ENCODE results near the gene RAMAC. TPM values are rescaled to one million over a fixed set of nuclear protein-coding genes. Genes with fewer than 3 reads are reported as not detected.
A peak's percentile ranks its signal among the peaks of the same experiment; 100 is the strongest.
"Not testable (repeated sequence)": the region's sequence is repeated elsewhere in the genome, so short reads cannot be mapped to it uniquely, and the experiment has no call there.

RAMAC gene
- 23.9 and 26.4 TPM in 2 replicates for total RNA-seq

- H3K27ac Mint-ChIP-seq, result peak within 1 kb of the TSS; percentile 95
- no peaks in the 10 kb centered on the region for H3K27me3 Mint-ChIP-seq
- peaks cover 27% of the 10 kb centered on the region for H3K36me3 Mint-ChIP-seq (ENCODE audit: low read depth)
- intact Hi-C loops (cut with micrococcal nuclease), result loop anchor here (1.0 to 5.0 kb wide), 6 partner anchors 15 to 444 kb away; partner anchors contain the start of genes HOMER2 and RPS17
- peak within 1 kb of the TSS; percentile 97 for H3K4me3 Mint-ChIP-seq
- peak; percentile 97 for DNase-seq
- H3K9me3 Mint-ChIP-seq, result no peaks in the 10 kb centered on the region
- H3K4me1 Mint-ChIP-seq, result peaks cover 27% of the 10 kb centered on the region
Measured at GRCh38 chr15:82985688-82986441, at the start of gene RAMAC. RAMAC (plus strand) TSS chr15:82986210; CDS start chr15:82989019, 2,809 bp downstream.

DNA sequence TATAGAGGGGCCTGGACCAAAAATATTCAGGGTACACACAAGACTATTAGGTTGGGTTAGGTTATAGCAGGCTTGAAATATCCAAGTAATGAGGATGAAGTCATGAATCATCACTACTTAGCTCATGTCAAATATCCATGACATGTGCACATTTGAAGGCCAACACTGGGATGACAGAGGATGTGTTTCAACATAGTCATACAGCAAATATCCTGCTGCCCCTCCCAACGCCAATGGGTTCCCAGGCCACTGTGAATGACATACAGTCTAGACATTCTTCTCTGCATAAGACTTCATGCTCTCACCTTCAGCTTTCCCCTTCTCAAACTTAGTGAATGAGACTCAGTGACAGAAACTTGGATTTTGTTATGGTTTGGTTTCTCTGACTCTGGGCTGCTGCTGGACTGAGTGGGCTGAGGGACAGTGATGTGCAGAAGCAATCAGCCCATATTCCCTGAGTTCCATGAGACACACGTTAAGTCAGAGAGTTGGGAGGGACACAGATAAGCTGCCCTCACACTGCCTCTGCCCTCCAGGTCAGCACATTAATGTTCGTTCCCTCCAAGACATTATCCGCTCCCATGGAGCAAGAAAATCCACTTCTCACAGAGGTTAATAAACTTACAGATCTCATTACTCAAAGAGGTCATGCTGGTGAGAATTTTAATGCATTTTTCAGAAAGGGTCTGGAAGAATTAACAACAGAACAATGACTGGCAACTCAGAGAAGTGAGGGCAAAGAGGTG, 48.9 kb upstream of the RAMAC start:
- intact Hi-C loops (cut with micrococcal nuclease), result no loop called here
- Mint-ChIP-seq H3K36me3 (ENCODE audit: low read depth) (no peaks in the 10 kb centered on the region), H3K27me3 (peaks cover 14% of the 10 kb centered on the region)

GRCh38 chr15:82937712-82938058, 48.3 kb upstream of the RAMAC start:
- H3K27me3 Mint-ChIP-seq, result peaks cover 14% of the 10 kb centered on the region
- H3K4me3 Mint-ChIP-seq, result no peak overlapping the region
- no peaks in the 10 kb centered on the region for H3K36me3 Mint-ChIP-seq (ENCODE audit: low read depth)
- intact Hi-C loops (cut with micrococcal nuclease), result no loop called here
- H3K27ac Mint-ChIP-seq, result no peak overlapping the region
- DNase-seq, result no peak
- peaks cover 19% of the 10 kb centered on the region for H3K4me1 Mint-ChIP-seq
- no peaks in the 10 kb centered on the region for H3K9me3 Mint-ChIP-seq

More for the DNA sequence above, 48.9 kb upstream of the RAMAC start:
- Mint-ChIP-seq H3K9me3 (no peaks in the 10 kb centered on the region), H3K4me1 (peaks cover 19% of the 10 kb centered on the region), H3K27ac (no peak overlapping the region), H3K4me3 (no peak overlapping the region)
- no peak for DNase-seq

GRCh38 chr15:82939678-82940077, 46.3 kb upstream of the RAMAC start:
- H3K4me1 Mint-ChIP-seq; intact Hi-C loops (cut with micrococcal nuclease); H3K4me3 Mint-ChIP-seq; H3K9me3 Mint-ChIP-seq; DNase-seq; H3K36me3 Mint-ChIP-seq (ENCODE audit: low read depth); H3K27ac Mint-ChIP-seq: not testable (repeated sequence)
- H3K27me3 Mint-ChIP-seq, result peaks cover 14% of the 10 kb centered on the region

GRCh38 chr15:82942691-82943090, 43.3 kb upstream of the RAMAC start:
- DNase-seq, result no peak
- H3K27me3 Mint-ChIP-seq, result peaks cover 26% of the 10 kb centered on the region
- H3K27ac Mint-ChIP-seq, result no peak overlapping the region
- no peak overlapping the region for H3K4me3 Mint-ChIP-seq
- H3K9me3 Mint-ChIP-seq, result no peaks in the 10 kb centered on the region
- no peaks in the 10 kb centered on the region for H3K36me3 Mint-ChIP-seq (ENCODE audit: low read depth)
- peaks cover 5% of the 10 kb centered on the region for H3K4me1 Mint-ChIP-seq
- intact Hi-C loops (cut with micrococcal nuclease), result no loop called here

DNA sequence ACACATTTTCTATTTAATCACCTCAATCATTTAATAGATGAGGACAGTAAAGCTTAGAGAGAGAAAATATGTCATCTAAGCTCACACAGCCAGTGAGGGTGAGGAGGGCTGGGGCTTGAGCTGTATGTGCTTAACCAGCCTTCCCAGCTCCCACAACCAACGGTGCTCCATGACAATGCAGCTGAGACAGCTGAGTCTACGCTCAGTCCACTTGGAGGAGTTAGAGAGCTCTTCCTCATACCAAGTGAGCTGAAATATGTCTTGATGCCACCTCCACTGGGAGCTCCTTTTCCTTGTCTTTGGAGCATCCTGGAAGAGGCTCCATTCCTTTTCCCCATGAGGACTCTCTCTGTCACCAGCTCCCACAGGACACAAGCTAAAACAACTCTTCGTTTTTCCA, 42.8 kb upstream of the RAMAC start:
- Mint-ChIP-seq H3K9me3 (no peaks in the 10 kb centered on the region), H3K36me3 (ENCODE audit: low read depth) (no peaks in the 10 kb centered on the region), H3K27me3 (peaks cover 26% of the 10 kb centered on the region), H3K4me3 (no peak overlapping the region), H3K27ac (no peak overlapping the region), H3K4me1 (peaks cover 5% of the 10 kb centered on the region)
- DNase-seq, result no peak
- intact Hi-C loops (cut with micrococcal nuclease), result no loop called here

DNA sequence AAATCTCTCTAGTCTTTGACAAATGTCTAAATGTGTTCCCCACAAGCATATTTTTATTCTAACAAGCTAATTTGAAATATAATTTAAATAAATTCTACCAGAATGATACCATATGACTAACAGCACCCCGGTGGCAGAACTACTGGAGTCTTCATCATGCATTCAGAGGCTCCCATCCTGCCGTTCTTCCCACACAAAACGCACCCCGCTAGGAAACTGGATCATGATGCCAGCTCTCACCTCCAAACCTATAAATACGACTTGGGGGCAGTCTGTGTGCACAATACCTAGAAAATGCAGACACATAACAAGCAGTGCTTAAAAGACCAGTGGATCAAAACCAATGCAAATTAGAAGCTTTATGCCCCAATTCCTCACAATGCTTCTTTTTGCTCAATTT, 42.0 kb upstream of the RAMAC start:
- Mint-ChIP-seq H3K36me3 (ENCODE audit: low read depth) (no peaks in the 10 kb centered on the region), H3K27ac (no peak overlapping the region), H3K9me3 (no peaks in the 10 kb centered on the region), H3K27me3 (peaks cover 21% of the 10 kb centered on the region), H3K4me3 (no peak overlapping the region), H3K4me1 (peaks cover 5% of the 10 kb centered on the region)
- DNase-seq, result no peak
- intact Hi-C loops (cut with micrococcal nuclease), result no loop called here

- Mint-ChIP-seq H3K9me3 (no peaks in the 10 kb centered on the region), H3K4me1 (peaks cover 5% of the 10 kb centered on the region), H3K27me3 (peaks cover 20% of the 10 kb centered on the region), H3K4me3 (no peak overlapping the region), H3K36me3 (ENCODE audit: low read depth) (no peaks in the 10 kb centered on the region), H3K27ac (no peak overlapping the region)
- intact Hi-C loops (cut with micrococcal nuclease), result no loop called here
- no peak for DNase-seq
Measured at GRCh38 chr15:82944821-82945220, 41.2 kb upstream of the RAMAC start.

GRCh38 chr15:82945326-82945725, 40.7 kb upstream of the RAMAC start:
- Mint-ChIP-seq H3K4me1 (peaks cover 5% of the 10 kb centered on the region), H3K27me3 (peaks cover 20% of the 10 kb centered on the region), H3K36me3 (ENCODE audit: low read depth) (no peaks in the 10 kb centered on the region), H3K27ac (no peak overlapping the region), H3K9me3 (no peaks in the 10 kb centered on the region), H3K4me3 (no peak overlapping the region)
- no peak for DNase-seq
- intact Hi-C loops (cut with micrococcal nuclease), result no loop called here

DNA sequence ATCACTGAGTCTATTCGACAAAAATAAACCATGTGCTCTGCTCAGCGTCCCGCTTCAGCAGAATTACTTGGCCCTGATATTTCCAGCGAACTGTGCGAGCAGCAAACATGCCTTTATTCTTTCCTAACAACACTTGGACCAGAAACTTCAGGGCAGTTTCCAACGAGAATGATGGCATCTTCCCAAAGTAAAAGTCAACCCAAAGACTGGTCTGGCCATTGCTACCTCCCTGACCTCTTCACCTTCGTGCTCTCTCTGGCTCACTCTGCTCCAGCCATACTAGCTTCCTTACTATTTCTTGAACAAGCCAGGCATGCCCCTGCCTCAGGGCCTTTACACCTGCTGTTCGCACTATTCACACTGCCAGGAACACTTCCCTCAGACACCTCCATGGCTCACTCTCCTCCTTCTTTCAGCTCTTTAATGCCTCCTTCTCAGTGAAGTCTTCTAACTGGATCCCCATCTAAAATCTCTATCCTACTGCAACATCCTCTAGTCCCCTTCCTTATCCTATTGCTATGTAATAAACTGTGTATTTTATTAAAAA, 39.8 kb upstream of the RAMAC start:
- H3K36me3 Mint-ChIP-seq (ENCODE audit: low read depth), result no peaks in the 10 kb centered on the region
- H3K4me3 Mint-ChIP-seq, result no peak overlapping the region
- peaks cover 20% of the 10 kb centered on the region for H3K27me3 Mint-ChIP-seq
- DNase-seq, result no peak
- peaks cover 5% of the 10 kb centered on the region for H3K4me1 Mint-ChIP-seq
- H3K27ac Mint-ChIP-seq, result no peak overlapping the region
- no peaks in the 10 kb centered on the region for H3K9me3 Mint-ChIP-seq
- intact Hi-C loops (cut with micrococcal nuclease), result no loop called here

- Mint-ChIP-seq H3K4me1 (peaks cover 5% of the 10 kb centered on the region), H3K27me3 (peaks cover 26% of the 10 kb centered on the region), H3K9me3 (no peaks in the 10 kb centered on the region), H3K4me3 (no peak overlapping the region), H3K27ac (no peak overlapping the region), H3K36me3 (ENCODE audit: low read depth) (no peaks in the 10 kb centered on the region)
- intact Hi-C loops (cut with micrococcal nuclease), result loop anchor here (1.0 to 5.0 kb wide), 3 partner anchors 16 to 140 kb away; partner anchors contain the start of gene RAMAC
- no peak for DNase-seq
Measured at GRCh38 chr15:82950295-82950694, 35.7 kb upstream of the RAMAC start.

DNA sequence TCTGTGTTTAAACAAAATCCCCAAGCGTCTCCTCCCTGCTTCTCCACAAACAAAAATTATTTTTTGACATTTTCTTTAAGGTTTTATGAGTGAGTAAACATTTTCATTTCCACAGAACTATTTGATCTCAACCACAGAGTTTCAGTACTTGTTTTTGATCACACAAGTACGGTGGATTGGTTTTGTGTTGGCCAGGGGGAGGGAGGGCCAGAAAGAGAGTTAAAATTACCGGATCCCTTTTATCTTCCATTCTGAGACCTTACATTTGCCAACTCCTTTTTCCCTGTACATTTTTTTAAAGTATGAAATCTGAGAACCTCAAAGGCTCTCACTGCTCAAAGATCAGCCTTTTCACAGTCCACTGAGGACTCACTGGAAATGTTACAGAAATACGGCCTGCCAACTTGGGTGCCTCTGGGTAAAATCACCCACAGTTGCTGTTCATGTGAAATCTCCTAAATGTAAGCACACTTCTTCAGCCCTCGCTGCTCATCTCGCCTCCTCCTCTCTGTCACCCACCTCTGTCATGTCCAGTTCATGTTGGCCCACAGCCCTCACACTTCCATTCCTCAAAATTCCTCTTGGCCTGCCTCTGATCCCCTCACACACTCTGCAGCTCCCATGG, 35.2 kb upstream of the RAMAC start:
- Mint-ChIP-seq H3K27ac (no peak overlapping the region), H3K4me1 (peaks cover 5% of the 10 kb centered on the region), H3K36me3 (ENCODE audit: low read depth) (no peaks in the 10 kb centered on the region), H3K27me3 (peaks cover 26% of the 10 kb centered on the region), H3K4me3 (no peak overlapping the region), H3K9me3 (no peaks in the 10 kb centered on the region)
- peak; percentile 64 for DNase-seq
- intact Hi-C loops (cut with micrococcal nuclease), result loop anchor here (1.0 to 5.0 kb wide), 3 partner anchors 15 to 141 kb away; partner anchors contain the start of gene RAMAC

- intact Hi-C loops (cut with micrococcal nuclease), result loop anchor here (5.0 kb wide), 1 partner anchor 36 kb away; the partner anchor contains the start of gene RAMAC
- H3K27me3 Mint-ChIP-seq, result peaks cover 26% of the 10 kb centered on the region
- H3K9me3 Mint-ChIP-seq, result no peaks in the 10 kb centered on the region
- peaks cover 5% of the 10 kb centered on the region for H3K4me1 Mint-ChIP-seq
- peak overlapping the region; percentile 80 for H3K27ac Mint-ChIP-seq
- H3K4me3 Mint-ChIP-seq, result no peak overlapping the region
- peak; percentile 57 for DNase-seq
- no peaks in the 10 kb centered on the region for H3K36me3 Mint-ChIP-seq (ENCODE audit: low read depth)
Measured at GRCh38 chr15:82951472-82952157, 34.4 kb upstream of the RAMAC start.

Measured in activated CD4-positive, alpha-beta T cell treated with anti-CD3 and anti-CD28 coated beads, Interleukin-2, amount 10 ng/mL, durations not matched to agents 24 days and 14 days (primary cell).